Thyroid gland (tissue), 4 donors: ENCODE results near the gene NTN1. TPM values are rescaled to one million over a fixed set of nuclear protein-coding genes. Genes with fewer than 3 reads are reported as not detected.

Experiments
- DNase-seq, 2 donors: peaks; one replicate each; pipeline ENCODE4 v3.0.0-alpha.2; 2019
- H3K27ac ChIP-seq, 3 donors: fragments of 200-600 bp; sonication (generic); 1 replicate in 2 of 3; 2 replicates in 1 of 3; pipeline ENCODE4 v1.5.1; 2016 to 2019; ENCODE audit warnings: mild to moderate bottlenecking in 1 of 3, moderate library complexity in 1 of 3
- H3K27me3 ChIP-seq: fragments of 200-600 bp; sonication (generic); one replicate; pipeline ENCODE4 v1.5.1; 2019
- H3K36me3 ChIP-seq, 2 donors: fragments of 200-600 bp; sonication (generic); one replicate each; pipeline ENCODE4 v1.5.1; 2016 to 2019
- H3K4me1 ChIP-seq, 2 donors: fragments of 200-600 bp; sonication (generic); one replicate each; pipeline ENCODE4 v1.5.1; 2017 to 2019
- H3K4me3 ChIP-seq, 3 donors: fragments of 200-600 bp; sonication (generic); replicated peaks in 1 of 3; 1 replicate in 2 of 3; 2 replicates in 1 of 3; pipeline ENCODE4 v1.5.1; 2016; ENCODE audit warnings: mild to moderate bottlenecking in 1 of 3
- H3K9me3 ChIP-seq: fragments of 200-600 bp; sonication (generic); one replicate; pipeline ENCODE4 v1.5.1; 2017
- POLR2A ChIP-seq, 2 donors: fragments of 450-650 bp; IDR thresholded peaks; one replicate each; pipeline ENCODE4 v1.6.1; 2017; ENCODE audit warnings: antibody characterized with exemption in 2 of 2, mild to moderate bottlenecking in 2 of 2, moderate library complexity in 1 of 2
- WGBS, 2 donors: methylation state at CpG; one replicate each; pipeline ENCODE4 v1.1.5; 2017; 5-methylcytosine and 5-hydroxymethylcytosine counted together
- intact Hi-C: fragments of 100-400 bp; cut with DNase I; formaldehyde crosslinking; loops from one replicate; pipeline ENCODE4 v1.15.1; 2023
- total RNA-seq, 4 donors: library from RNA; depleted of rRNA; stranded (reverse); fragments of >200 nt; gene quantifications; one replicate each; pipeline ENCODE4 v1.2.3, GENCODE V29; 2016
- TF ChIP-seq, protein P1 (sequence below), 6 experiments: fragments of 200-600 bp in 3 of 6; fragments of 450-650 bp in 3 of 6; sonication (generic) in 3 of 6; IDR thresholded peaks; one replicate each; pipeline ENCODE4 v1.5.1; 2016 to 2019; ENCODE audit warnings: antibody characterized with exemption in 6 of 6, mild to moderate bottlenecking in 2 of 6, inconsistent platforms in 1 of 6, moderate library complexity in 1 of 6

NTN1 gene
- total RNA-seq, 4 donors from 2014 or later = 4.1 to 9.2 (median 7.1) TPM

DNA sequence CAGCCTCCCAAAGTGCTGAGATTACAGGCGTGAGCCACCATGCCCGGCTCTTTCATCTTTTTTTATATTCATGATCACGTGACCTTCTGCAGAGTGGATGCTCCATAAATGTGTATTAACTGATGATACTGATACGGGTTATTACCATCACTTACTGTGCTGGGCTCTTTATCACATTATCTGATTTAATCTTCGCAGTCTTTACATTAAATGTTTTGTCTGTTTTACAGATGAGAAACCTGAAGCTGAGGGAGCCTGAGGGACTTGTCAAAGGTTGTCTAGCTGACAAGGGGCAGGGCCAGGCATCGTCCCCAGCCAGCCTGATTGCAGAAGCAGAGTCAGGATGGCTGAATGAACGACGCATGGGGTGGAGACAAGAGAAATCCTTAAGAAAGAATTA lies 104.4 kb downstream of the NTN1 start:
- DNase-seq = no peak
- 89 to 95% methylated on average over 8 of the region's 8 CpGs for WGBS, 2 donors
- Histone ChIP-seq H3K27me3 (no peaks in the 10 kb centered on the region), H3K9me3 (no peaks in the 10 kb centered on the region), H3K27ac (no peak overlapping the region), H3K4me3 (no peak overlapping the region), H3K36me3 (no peaks in the 10 kb centered on the region), H3K4me1 (no peaks in the 10 kb centered on the region)
- intact Hi-C loops = no loop called here
- no peak for TF ChIP-seq POLR2A (IDR thresholded peaks at IDR 0.05)
- TF ChIP-seq, protein P1, sequence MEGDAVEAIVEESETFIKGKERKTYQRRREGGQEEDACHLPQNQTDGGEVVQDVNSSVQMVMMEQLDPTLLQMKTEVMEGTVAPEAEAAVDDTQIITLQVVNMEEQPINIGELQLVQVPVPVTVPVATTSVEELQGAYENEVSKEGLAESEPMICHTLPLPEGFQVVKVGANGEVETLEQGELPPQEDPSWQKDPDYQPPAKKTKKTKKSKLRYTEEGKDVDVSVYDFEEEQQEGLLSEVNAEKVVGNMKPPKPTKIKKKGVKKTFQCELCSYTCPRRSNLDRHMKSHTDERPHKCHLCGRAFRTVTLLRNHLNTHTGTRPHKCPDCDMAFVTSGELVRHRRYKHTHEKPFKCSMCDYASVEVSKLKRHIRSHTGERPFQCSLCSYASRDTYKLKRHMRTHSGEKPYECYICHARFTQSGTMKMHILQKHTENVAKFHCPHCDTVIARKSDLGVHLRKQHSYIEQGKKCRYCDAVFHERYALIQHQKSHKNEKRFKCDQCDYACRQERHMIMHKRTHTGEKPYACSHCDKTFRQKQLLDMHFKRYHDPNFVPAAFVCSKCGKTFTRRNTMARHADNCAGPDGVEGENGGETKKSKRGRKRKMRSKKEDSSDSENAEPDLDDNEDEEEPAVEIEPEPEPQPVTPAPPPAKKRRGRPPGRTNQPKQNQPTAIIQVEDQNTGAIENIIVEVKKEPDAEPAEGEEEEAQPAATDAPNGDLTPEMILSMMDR (IDR thresholded peaks at IDR 0.05) = no peak

DNA sequence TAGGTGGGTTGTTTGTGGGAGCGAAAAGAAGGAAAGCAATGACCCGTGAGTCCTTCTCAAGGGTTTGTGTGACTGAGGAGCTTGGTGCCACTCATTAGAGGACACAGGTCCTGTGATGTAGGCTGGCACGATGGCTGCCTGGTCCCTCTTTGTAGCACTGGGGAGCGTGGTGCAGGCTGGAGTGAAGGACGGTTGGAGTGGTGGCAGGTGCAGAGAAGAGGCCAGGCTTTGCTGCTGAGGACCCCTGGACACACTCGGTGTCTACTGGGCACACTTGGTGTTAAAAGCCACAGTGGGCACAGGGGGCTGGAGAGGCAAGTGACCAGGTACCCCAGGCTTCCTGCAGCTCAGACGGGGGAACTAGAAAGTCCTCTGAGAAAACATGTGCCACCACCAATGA lies 106.0 kb downstream of the NTN1 start:
- Histone ChIP-seq H3K9me3 (no peaks in the 10 kb centered on the region), H3K4me1 (no peaks in the 10 kb centered on the region), H3K4me3 (no peak overlapping the region), H3K27me3 (no peaks in the 10 kb centered on the region), H3K36me3 (no peaks in the 10 kb centered on the region), H3K27ac (no peak overlapping the region)
- intact Hi-C loops = no loop called here
- TF ChIP-seq, protein P1 (IDR thresholded peaks at IDR 0.05) = no peak
- no peak for TF ChIP-seq POLR2A (IDR thresholded peaks at IDR 0.05)
- DNase-seq = no peak
- 84 to 86% methylated on average over 7 of the region's 7 CpGs for WGBS, 2 donors

DNA sequence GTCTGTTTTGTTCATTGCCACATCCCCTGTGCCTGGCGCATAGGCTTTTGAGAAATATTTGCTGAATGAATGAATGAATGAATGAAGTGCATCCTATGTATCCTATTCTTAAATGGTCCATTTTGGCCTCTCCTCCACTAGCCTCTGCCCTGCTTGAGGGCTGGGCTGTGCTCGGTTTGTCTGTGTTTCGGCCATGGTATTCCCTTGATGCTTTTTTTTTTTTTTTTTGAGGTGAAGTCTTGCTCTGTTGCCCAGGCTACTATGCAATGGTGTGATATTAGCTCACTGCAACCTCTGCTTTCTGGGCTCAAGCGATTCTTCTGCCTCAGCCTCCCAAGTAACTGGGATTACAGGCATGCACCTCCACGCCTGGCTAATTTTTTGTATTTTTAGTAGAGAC lies 110.1 kb downstream of the NTN1 start:
- Histone ChIP-seq H3K4me3 (no peak overlapping the region), H3K9me3 (no peaks in the 10 kb centered on the region), H3K4me1 (no peaks in the 10 kb centered on the region), H3K36me3 (no peaks in the 10 kb centered on the region), H3K27me3 (no peaks in the 10 kb centered on the region), H3K27ac (no peak overlapping the region)
- TF ChIP-seq, protein P1 (IDR thresholded peaks at IDR 0.05) = no peak
- TF ChIP-seq POLR2A (IDR thresholded peaks at IDR 0.05) = no peak
- 83 to 92% methylated on average over 5 of the region's 5 CpGs for WGBS, 2 donors
- no peak for DNase-seq
- intact Hi-C loops = no loop called here

DNA sequence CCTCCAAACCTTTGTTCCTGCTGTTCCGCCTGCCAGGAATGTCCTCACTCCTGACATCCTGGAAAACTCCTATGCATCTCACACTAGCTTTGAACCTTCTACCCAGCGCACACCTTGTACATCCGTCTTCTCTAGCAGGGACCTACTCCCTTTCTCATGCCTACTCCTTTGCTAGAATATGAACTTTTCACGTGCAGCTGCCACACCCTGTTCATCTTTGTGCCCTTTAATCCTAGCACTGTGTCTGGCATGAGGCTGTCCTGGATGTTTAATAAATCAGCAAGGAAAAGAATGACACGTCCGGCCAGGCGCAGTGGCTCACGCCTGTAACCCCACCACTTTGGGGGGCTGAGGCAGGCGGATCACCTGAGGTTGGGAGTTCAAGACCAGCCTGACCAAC lies 111.0 kb downstream of the NTN1 start:
- no peak for DNase-seq
- no peak overlapping the region for H3K27ac ChIP-seq
- H3K27me3 ChIP-seq = no peaks in the 10 kb centered on the region
- no peak overlapping the region for H3K4me3 ChIP-seq
- H3K9me3 ChIP-seq = no peaks in the 10 kb centered on the region
- H3K36me3 ChIP-seq = no peaks in the 10 kb centered on the region
- TF ChIP-seq, protein P1 (IDR thresholded peaks at IDR 0.05) = no peak
- TF ChIP-seq POLR2A (IDR thresholded peaks at IDR 0.05) = no peak
- intact Hi-C loops = no loop called here
- no peaks in the 10 kb centered on the region for H3K4me1 ChIP-seq
- WGBS, 2 donors = 91 to 97% methylated on average over 9 of the region's 9 CpGs

DNA sequence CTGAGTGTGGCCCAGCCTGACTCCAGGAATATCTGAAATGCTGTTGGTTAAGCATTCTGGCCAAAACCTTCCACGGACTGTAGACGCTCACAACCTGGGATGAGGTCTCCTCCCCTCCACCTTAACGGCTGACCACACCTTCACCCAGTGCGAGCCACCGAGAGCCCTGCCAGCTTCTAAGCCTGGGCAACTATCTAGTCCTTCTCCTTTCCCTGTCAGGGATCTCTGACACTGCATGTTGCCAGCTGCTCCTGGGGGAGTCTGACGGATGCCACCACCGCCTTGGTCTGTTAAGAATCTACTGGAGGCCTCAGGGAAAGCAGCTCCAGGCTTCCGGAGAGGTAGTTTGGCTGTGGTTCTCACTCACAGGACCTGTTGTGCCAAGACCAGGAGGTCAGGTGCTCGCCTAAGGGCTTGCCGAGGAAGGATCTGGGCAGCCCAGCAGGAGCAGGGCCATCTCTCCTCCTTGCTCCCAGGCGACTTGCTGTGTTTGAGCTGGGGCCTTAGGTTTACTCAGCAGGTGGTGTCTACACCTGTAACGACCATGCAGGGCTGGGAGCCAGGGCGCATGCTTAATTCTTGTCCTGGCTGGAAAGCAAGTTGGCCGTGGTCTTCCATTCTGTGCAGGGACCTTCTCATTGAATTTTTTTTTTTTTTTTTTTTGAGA lies 111.8 kb downstream of the NTN1 start:
- H3K27ac ChIP-seq = no peak overlapping the region
- H3K4me3 ChIP-seq = no peak overlapping the region
- DNase-seq = no peak
- intact Hi-C loops = no loop called here
- H3K27me3 ChIP-seq = no peaks in the 10 kb centered on the region
- no peaks in the 10 kb centered on the region for H3K9me3 ChIP-seq
- TF ChIP-seq, protein P1 (IDR thresholded peaks at IDR 0.05) = no peak
- no peak for TF ChIP-seq POLR2A (IDR thresholded peaks at IDR 0.05)
- 86 to 91% methylated on average over 13 to 14 of the region's 14 CpGs for WGBS, 2 donors
- H3K4me1 ChIP-seq = no peaks in the 10 kb centered on the region
- H3K36me3 ChIP-seq = no peaks in the 10 kb centered on the region
